WTC11 (cell line): ENCODE results near the gene FILIP1L.

Experiments
- ATF3 ChIP-seq: sonication (generic); formaldehyde crosslinking; conservative IDR thresholded peaks from 2 replicates; pipeline ENCODE4 v1.8.1; 2022; ENCODE audit warnings: mild to moderate bottlenecking, missing genetic modification reagents
- CBFB ChIP-seq: sonication (generic); formaldehyde crosslinking; IDR thresholded peaks from 2 replicates; pipeline ENCODE4 v1.8.1; 2022; ENCODE audit warnings: mild to moderate bottlenecking, low read depth, missing genetic modification reagents
- CREM ChIP-seq: sonication (generic); formaldehyde crosslinking; IDR thresholded peaks from 2 replicates; pipeline ENCODE4 v1.8.1; 2022; ENCODE audit warnings: mild to moderate bottlenecking, missing genetic modification reagents, moderate library complexity
- CTCF ChIP-seq: fragments of 200-600 bp; IDR thresholded peaks from 2 replicates; pipeline ENCODE4 v1.8.0; 2022; ENCODE audit warnings: antibody characterized with exemption
- IRF1 ChIP-seq: sonication (generic); formaldehyde crosslinking; IDR thresholded peaks from 2 replicates; pipeline ENCODE4 v1.8.0; 2023; ENCODE audit warnings: missing genetic modification reagents
- KAT7 ChIP-seq: sonication (generic); formaldehyde crosslinking; IDR thresholded peaks from 2 replicates; pipeline ENCODE4 v1.8.1; 2023; ENCODE audit warnings: missing genetic modification reagents, mild to moderate bottlenecking, borderline replicate concordance
- MAX ChIP-seq: sonication (generic); formaldehyde crosslinking; IDR thresholded peaks from 2 replicates; pipeline ENCODE4 v1.8.0; 2022; ENCODE audit warnings: mild to moderate bottlenecking, missing genetic modification reagents
- NFYB ChIP-seq: sonication (generic); formaldehyde crosslinking; conservative IDR thresholded peaks from 2 replicates; pipeline ENCODE4 v1.8.0; 2022; ENCODE audit warnings: low read depth, missing genetic modification reagents
- RELA ChIP-seq: sonication (generic); formaldehyde crosslinking; IDR thresholded peaks from 2 replicates; pipeline ENCODE4 v1.8.1; 2022; ENCODE audit warnings: missing genetic modification reagents, mild to moderate bottlenecking, borderline replicate concordance
- SMAD3 ChIP-seq: sonication (generic); formaldehyde crosslinking; IDR thresholded peaks from 2 replicates; pipeline ENCODE4 v1.8.0; 2022; ENCODE audit warnings: missing genetic modification reagents, mild to moderate bottlenecking, borderline replicate concordance
- USF2 ChIP-seq: sonication (generic); formaldehyde crosslinking; IDR thresholded peaks from 2 replicates; pipeline ENCODE4 v1.8.1; 2023; ENCODE audit warnings: mild to moderate bottlenecking, missing genetic modification reagents, moderate library complexity
- ZNF232 ChIP-seq: sonication (generic); formaldehyde crosslinking; IDR thresholded peaks from 2 replicates; pipeline ENCODE4 v1.8.0; 2022; ENCODE audit warnings: mild to moderate bottlenecking, missing genetic modification reagents

GRCh38 chr3:100072326-100073048 is 41.8 kb downstream of the FILIP1L start:
- no peak for TF ChIP-seq ZNF232 (CRISPR knock-in tag)
- no peak for TF ChIP-seq CREM (CRISPR knock-in tag)
- no peak for TF ChIP-seq CTCF
- no peak for TF ChIP-seq RELA (CRISPR knock-in tag)
- no peak for TF ChIP-seq ATF3 (CRISPR knock-in tag)
- no peak for TF ChIP-seq CBFB (CRISPR knock-in tag)
- TF ChIP-seq IRF1, result no peak
- TF ChIP-seq USF2, result no peak
- no peak for TF ChIP-seq SMAD3 (CRISPR knock-in tag)
- no peak for TF ChIP-seq MAX (CRISPR knock-in tag)
- TF ChIP-seq KAT7, result no peak
- no peak for TF ChIP-seq NFYB (CRISPR knock-in tag)
